Liver (tissue), 9 donors: ENCODE results near the gene SYNPO2. TPM values are rescaled to one million over a fixed set of nuclear protein-coding genes. Genes with fewer than 3 reads are reported as not detected.

ENCODE experiments used
- DNase-seq: peaks from one replicate; pipeline ENCODE4 v3.0.0-alpha.2; 2017; ENCODE audit warnings: low spot score
- H3K27ac ChIP-seq, 2 donors: one replicate each; pipeline ENCODE4 v1.7.0; 2013; ENCODE audit warnings: inconsistent platforms in 2 of 2, low read length in 2 of 2, control low read depth in 1 of 2, low read depth in 1 of 2, mild to moderate bottlenecking in 1 of 2
- H3K27me3 ChIP-seq, 4 donors: one replicate each; pipeline versions ENCODE4 v1.6.1 to v1.7.0; 2013; ENCODE audit warnings: low read length in 3 of 4, inconsistent platforms in 1 of 4, mild to moderate bottlenecking in 1 of 4, moderate library complexity in 1 of 4; ENCODE audit not compliant: control insufficient read depth in 4 of 4, insufficient read depth in 4 of 4
- H3K36me3 ChIP-seq, 4 donors: one replicate each; pipeline versions ENCODE4 v1.6.1 to v1.7.0; 2013; ENCODE audit warnings: low read length in 3 of 4, mild to moderate bottlenecking in 3 of 4, low read depth in 1 of 4, moderate library complexity in 1 of 4; ENCODE audit not compliant: control insufficient read depth in 4 of 4, insufficient read depth in 3 of 4
- H3K4me1 ChIP-seq, 4 donors: one replicate each; pipeline versions ENCODE4 v1.6.1 to v1.7.0; 2013; ENCODE audit warnings: low read length in 3 of 4, mild to moderate bottlenecking in 3 of 4, moderate library complexity in 1 of 4; ENCODE audit not compliant: control insufficient read depth in 4 of 4, insufficient read depth in 4 of 4
- H3K4me3 ChIP-seq, 3 donors: one replicate each; pipeline versions ENCODE4 v1.6.1 to v1.7.0; 2013; ENCODE audit warnings: low read length in 3 of 3, control low read depth in 1 of 3, low read depth in 1 of 3, mild to moderate bottlenecking in 1 of 3
- H3K9ac ChIP-seq, 2 donors: one replicate each; pipeline ENCODE4 v1.7.0; 2013; ENCODE audit warnings: low read length in 2 of 2, mild to moderate bottlenecking in 2 of 2, moderate library complexity in 2 of 2, control low read depth in 1 of 2, low read depth in 1 of 2
- H3K9me3 ChIP-seq, 4 donors: one replicate each; pipeline versions ENCODE4 v1.6.1 to v1.7.0; 2013; ENCODE audit warnings: low read length in 3 of 4; ENCODE audit not compliant: control insufficient read depth in 4 of 4
- CTCF ChIP-seq: fragments of 150-350 bp; IDR thresholded peaks from 2 replicates; pipeline ENCODE4 v1.5.1; 2017; ENCODE audit warnings: improper control_type of control experiment, low read depth, low read length; ENCODE audit not compliant: missing input control
- EGR1 ChIP-seq, 2 donors: IDR thresholded peaks; 2 replicates each; pipeline ENCODE4 v1.6.1; 2016 to 2018; ENCODE audit warnings: antibody characterized with exemption in 2 of 2, low read depth in 2 of 2
- FOXA1 ChIP-seq: IDR thresholded peaks from 2 replicates; pipeline ENCODE4 v1.6.1; 2016; ENCODE audit warnings: antibody characterized with exemption
- FOXA2 ChIP-seq: IDR thresholded peaks from 2 replicates; pipeline ENCODE4 v1.6.1; 2016; ENCODE audit warnings: antibody characterized with exemption
- GABPA ChIP-seq, 2 donors: IDR thresholded peaks in 1 of 2; conservative IDR thresholded peaks in 1 of 2; 2 replicates each; pipeline ENCODE4 v1.6.1; 2016; ENCODE audit warnings: antibody characterized with exemption in 2 of 2, mild to moderate bottlenecking in 1 of 2, moderate library complexity in 1 of 2
- HNF4A ChIP-seq, 2 donors: conservative IDR thresholded peaks; 2 replicates each; pipeline ENCODE4 v1.6.1; 2016; ENCODE audit warnings: antibody characterized with exemption in 2 of 2, mild to moderate bottlenecking in 2 of 2
- HNF4G ChIP-seq: IDR thresholded peaks from 2 replicates; pipeline ENCODE4 v1.6.1; 2016; ENCODE audit warnings: antibody characterized with exemption
- JUND ChIP-seq, 2 donors: IDR thresholded peaks; 2 replicates each; pipeline ENCODE4 v1.6.1; 2016; ENCODE audit warnings: antibody characterized with exemption in 2 of 2
- MAX ChIP-seq: IDR thresholded peaks from 2 replicates; pipeline ENCODE4 v1.6.1; 2016; ENCODE audit warnings: antibody characterized with exemption
- NR2F2 ChIP-seq: IDR thresholded peaks from 2 replicates; pipeline ENCODE4 v1.6.1; 2016; ENCODE audit warnings: antibody characterized with exemption
- RAD21 ChIP-seq, 2 donors: IDR thresholded peaks; 2 replicates each; pipeline ENCODE4 v1.6.1; 2016; ENCODE audit warnings: antibody characterized with exemption in 2 of 2, mild to moderate bottlenecking in 2 of 2
- RXRA ChIP-seq, 2 donors: IDR thresholded peaks; 2 replicates each; pipeline ENCODE4 v1.6.1; 2017 to 2018; ENCODE audit warnings: antibody characterized with exemption in 2 of 2, mild to moderate bottlenecking in 1 of 2
- SP1 ChIP-seq: IDR thresholded peaks from 2 replicates; pipeline ENCODE4 v1.6.1; 2018; ENCODE audit warnings: antibody characterized with exemption, mild to moderate bottlenecking
- TAF1 ChIP-seq: conservative IDR thresholded peaks from 2 replicates; pipeline ENCODE4 v1.6.1; 2016; ENCODE audit warnings: antibody characterized with exemption, mild to moderate bottlenecking
- YY1 ChIP-seq: IDR thresholded peaks from 2 replicates; pipeline ENCODE4 v1.6.1; 2016; ENCODE audit warnings: antibody characterized with exemption, mild to moderate bottlenecking
- WGBS: extraction: QIAGEN DNeasy Blood & Tissue Kit; methylation state at CpG from one replicate; pipeline ENCODE4 v1.1.7; 2013; 5-methylcytosine and 5-hydroxymethylcytosine counted together
- polyA plus RNA-seq, 2 donors: library from polyadenylated mRNA; stranded (reverse) in 1 of 2; unstranded in 1 of 2; fragments of 200-250 nt in 1 of 2; fragments of >200 nt in 1 of 2; fragmentation: Nextera tagmentation in 1 of 2; extraction: Ambion mirVana in 1 of 2; gene quantifications; one replicate each; pipeline versions ENCODE4 v1.2.1 to v1.2.3, GENCODE V29; 2013 to 2015
- total RNA-seq, 2 donors: library from RNA; depleted of rRNA; stranded (reverse); fragments of >200 nt; gene quantifications; one replicate each; pipeline ENCODE4 v1.2.3, GENCODE V29; 2014
- TF ChIP-seq, protein P1 (sequence below): IDR thresholded peaks from 2 replicates; pipeline ENCODE4 v1.6.1; 2016; ENCODE audit warnings: antibody characterized with exemption
- TF ChIP-seq, protein P2 (sequence below): IDR thresholded peaks from 2 replicates; pipeline ENCODE4 v1.6.1; 2016; ENCODE audit warnings: antibody characterized with exemption, mild to moderate bottlenecking
- donor health status: healthy.
- donor health status: healthy.
- donor health status: healthy.
- donor health status: healthy.
- donor health status: healthy.

SYNPO2 gene
- total and polyA plus RNA-seq, 4 donors, result 2.4 to 10.9 (median 3.4) TPM

- 91% methylated on average over 11 of the region's 11 CpGs for WGBS
- Histone ChIP-seq H3K27me3 (no peaks in the 10 kb centered on the region), H3K9me3 (no peaks in the 10 kb centered on the region), H3K27ac (no peak overlapping the region), H3K4me1 (no peaks in the 10 kb centered on the region), H3K36me3 (no peaks in the 10 kb centered on the region), H3K4me3 (no peak overlapping the region), H3K9ac (no peak overlapping the region)
- no peak for TF ChIP-seq YY1
- no peak for TF ChIP-seq HNF4A (conservative IDR thresholded peaks at IDR 0.05)
- no peak for TF ChIP-seq CTCF
- no peak for TF ChIP-seq EGR1 (IDR thresholded peaks at IDR 0.05; ENCODE audit: low read depth in 2 of 2)
- TF ChIP-seq FOXA1, result no peak
- no peak for TF ChIP-seq NR2F2
- TF ChIP-seq JUND (IDR thresholded peaks at IDR 0.05), result no peak
- TF ChIP-seq, protein P1, sequence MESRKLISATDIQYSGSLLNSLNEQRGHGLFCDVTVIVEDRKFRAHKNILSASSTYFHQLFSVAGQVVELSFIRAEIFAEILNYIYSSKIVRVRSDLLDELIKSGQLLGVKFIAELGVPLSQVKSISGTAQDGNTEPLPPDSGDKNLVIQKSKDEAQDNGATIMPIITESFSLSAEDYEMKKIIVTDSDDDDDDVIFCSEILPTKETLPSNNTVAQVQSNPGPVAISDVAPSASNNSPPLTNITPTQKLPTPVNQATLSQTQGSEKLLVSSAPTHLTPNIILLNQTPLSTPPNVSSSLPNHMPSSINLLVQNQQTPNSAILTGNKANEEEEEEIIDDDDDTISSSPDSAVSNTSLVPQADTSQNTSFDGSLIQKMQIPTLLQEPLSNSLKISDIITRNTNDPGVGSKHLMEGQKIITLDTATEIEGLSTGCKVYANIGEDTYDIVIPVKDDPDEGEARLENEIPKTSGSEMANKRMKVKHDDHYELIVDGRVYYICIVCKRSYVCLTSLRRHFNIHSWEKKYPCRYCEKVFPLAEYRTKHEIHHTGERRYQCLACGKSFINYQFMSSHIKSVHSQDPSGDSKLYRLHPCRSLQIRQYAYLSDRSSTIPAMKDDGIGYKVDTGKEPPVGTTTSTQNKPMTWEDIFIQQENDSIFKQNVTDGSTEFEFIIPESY, result no peak
- TF ChIP-seq RAD21 (IDR thresholded peaks at IDR 0.05), result no peak
- TF ChIP-seq SP1, result no peak
- no peak for TF ChIP-seq TAF1
- TF ChIP-seq HNF4G, result no peak
- no peak for TF ChIP-seq FOXA2
- no peak for TF ChIP-seq MAX
- TF ChIP-seq GABPA (IDR thresholded peaks at IDR 0.05 in 1 of 2, conservative IDR thresholded peaks at IDR 0.05 in 1 of 2), result no peak
- TF ChIP-seq RXRA (IDR thresholded peaks at IDR 0.05), result no peak
- no peak for DNase-seq
Measured at GRCh38 chr4:119031218-119031617, 142.6 kb downstream of the SYNPO2 start.

GRCh38 chr4:119032921-119033685 lies 144.4 kb downstream of the SYNPO2 start:
- H3K36me3 ChIP-seq, result no peaks in the 10 kb centered on the region
- no peak for DNase-seq
- no peak overlapping the region for H3K27ac ChIP-seq
- TF ChIP-seq FOXA2, result no peak
- TF ChIP-seq MAX, result no peak
- no peak for TF ChIP-seq GABPA (IDR thresholded peaks at IDR 0.05 in 1 of 2, conservative IDR thresholded peaks at IDR 0.05 in 1 of 2)
- TF ChIP-seq, protein P2, sequence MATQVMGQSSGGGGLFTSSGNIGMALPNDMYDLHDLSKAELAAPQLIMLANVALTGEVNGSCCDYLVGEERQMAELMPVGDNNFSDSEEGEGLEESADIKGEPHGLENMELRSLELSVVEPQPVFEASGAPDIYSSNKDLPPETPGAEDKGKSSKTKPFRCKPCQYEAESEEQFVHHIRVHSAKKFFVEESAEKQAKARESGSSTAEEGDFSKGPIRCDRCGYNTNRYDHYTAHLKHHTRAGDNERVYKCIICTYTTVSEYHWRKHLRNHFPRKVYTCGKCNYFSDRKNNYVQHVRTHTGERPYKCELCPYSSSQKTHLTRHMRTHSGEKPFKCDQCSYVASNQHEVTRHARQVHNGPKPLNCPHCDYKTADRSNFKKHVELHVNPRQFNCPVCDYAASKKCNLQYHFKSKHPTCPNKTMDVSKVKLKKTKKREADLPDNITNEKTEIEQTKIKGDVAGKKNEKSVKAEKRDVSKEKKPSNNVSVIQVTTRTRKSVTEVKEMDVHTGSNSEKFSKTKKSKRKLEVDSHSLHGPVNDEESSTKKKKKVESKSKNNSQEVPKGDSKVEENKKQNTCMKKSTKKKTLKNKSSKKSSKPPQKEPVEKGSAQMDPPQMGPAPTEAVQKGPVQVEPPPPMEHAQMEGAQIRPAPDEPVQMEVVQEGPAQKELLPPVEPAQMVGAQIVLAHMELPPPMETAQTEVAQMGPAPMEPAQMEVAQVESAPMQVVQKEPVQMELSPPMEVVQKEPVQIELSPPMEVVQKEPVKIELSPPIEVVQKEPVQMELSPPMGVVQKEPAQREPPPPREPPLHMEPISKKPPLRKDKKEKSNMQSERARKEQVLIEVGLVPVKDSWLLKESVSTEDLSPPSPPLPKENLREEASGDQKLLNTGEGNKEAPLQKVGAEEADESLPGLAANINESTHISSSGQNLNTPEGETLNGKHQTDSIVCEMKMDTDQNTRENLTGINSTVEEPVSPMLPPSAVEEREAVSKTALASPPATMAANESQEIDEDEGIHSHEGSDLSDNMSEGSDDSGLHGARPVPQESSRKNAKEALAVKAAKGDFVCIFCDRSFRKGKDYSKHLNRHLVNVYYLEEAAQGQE, result no peak
- TF ChIP-seq RAD21 (IDR thresholded peaks at IDR 0.05), result no peak
- TF ChIP-seq HNF4G, result no peak
- TF ChIP-seq SP1, result no peak
- TF ChIP-seq, protein P1, result no peak
- TF ChIP-seq YY1, result no peak
- no peak for TF ChIP-seq EGR1 (IDR thresholded peaks at IDR 0.05; ENCODE audit: low read depth in 2 of 2)
- TF ChIP-seq HNF4A (conservative IDR thresholded peaks at IDR 0.05), result no peak
- no peak for TF ChIP-seq FOXA1
- TF ChIP-seq NR2F2, result no peak
- no peaks in the 10 kb centered on the region for H3K27me3 ChIP-seq
- no peak overlapping the region for H3K4me3 ChIP-seq
- 81% methylated on average over 6 of the region's 6 CpGs for WGBS
- H3K9ac ChIP-seq, result no peak overlapping the region
- H3K9me3 ChIP-seq, result no peaks in the 10 kb centered on the region
- no peaks in the 10 kb centered on the region for H3K4me1 ChIP-seq
